Heart left ventricle (tissue), 16 donors: Measurements from ENCODE around the gene POLG. TPM values are rescaled to one million over a fixed set of nuclear protein-coding genes. Genes with fewer than 3 reads are reported as not detected.
A peak's percentile ranks its signal among the peaks of the same experiment; 100 is the strongest.

Experiments
- ATAC-seq, 4 donors: fragments of 200-7000 bp; cut with Tn5 transposase; one replicate each; pipeline ENCODE4 v1.9.1; 2020 to 2022; ENCODE audit warnings: moderate library complexity in 4 of 4, mild to moderate bottlenecking in 3 of 4, moderate number of reproducible peaks in 1 of 4
- DNase-seq, 5 donors: peaks; one replicate each; pipeline ENCODE4 v3.0.0-alpha.2; 2020
- H3K27ac ChIP-seq, 12 donors: fragments of 200-600 bp; sonication (generic) in 4 of 12; one replicate each; pipeline versions ENCODE4 v1.5.0 to v1.8.0; 2016 to 2022; ENCODE audit warnings: mild to moderate bottlenecking in 2 of 12
- H3K27me3 ChIP-seq, 9 donors: fragments of 200-600 bp; sonication (generic) in 2 of 9; one replicate each; pipeline versions ENCODE4 v1.5.1 to v1.8.0; 2016 to 2022; ENCODE audit warnings: mild to moderate bottlenecking in 3 of 9
- H3K36me3 ChIP-seq, 9 donors: fragments of 200-600 bp; sonication (generic) in 2 of 9; one replicate each; pipeline versions ENCODE4 v1.5.0 to v1.8.0; 2018 to 2022; ENCODE audit warnings: mild to moderate bottlenecking in 2 of 9
- H3K4me1 ChIP-seq, 12 donors: fragments of 200-600 bp; sonication (generic) in 4 of 12; one replicate each; pipeline versions ENCODE4 v1.5.0 to v1.8.0; 2016 to 2022; ENCODE audit warnings: mild to moderate bottlenecking in 3 of 12
- H3K4me3 ChIP-seq, 12 donors: fragments of 200-600 bp; sonication (generic) in 4 of 12; one replicate each; pipeline versions ENCODE4 v1.5.0 to v1.8.0; 2017 to 2022; ENCODE audit warnings: mild to moderate bottlenecking in 9 of 12, moderate library complexity in 4 of 12
- H3K9me3 ChIP-seq, 12 donors: fragments of 200-600 bp; sonication (generic) in 4 of 12; one replicate each; pipeline versions ENCODE4 v1.5.0 to v1.8.0; 2016 to 2022; ENCODE audit warnings: mild to moderate bottlenecking in 1 of 12
- POLR2A ChIP-seq, 2 donors: fragments of 450-650 bp; IDR thresholded peaks; one replicate each; pipeline ENCODE4 v1.6.1; 2017; ENCODE audit warnings: antibody characterized with exemption in 2 of 2, mild to moderate bottlenecking in 2 of 2, moderate library complexity in 2 of 2
- WGBS, 4 donors: extraction: QIAGEN DNeasy Blood & Tissue Kit in 2 of 4; methylation state at CpG; one replicate each; pipeline versions ENCODE4 v1.1.5 to v1.1.7; 2013 to 2018; 5-methylcytosine and 5-hydroxymethylcytosine counted together
- intact Hi-C, 10 donors: fragments of 100-400 bp; cut with DNase I; formaldehyde crosslinking; loops; one replicate each; pipeline versions ENCODE4 v1.11.1 to v1.14.2; 2022
- polyA plus RNA-seq, 2 donors: library from polyadenylated mRNA; stranded (reverse); fragments of 200-250 nt; gene quantifications; one replicate each; pipeline ENCODE4 v1.2.3, GENCODE V29; 2013
- total RNA-seq, 9 donors: library from RNA; depleted of rRNA in 2 of 9; stranded (reverse); fragments of >200 nt in 2 of 9; fragmentation: NEBNext Ultra II Directional in 3 of 9; extraction: Animal tissue kit (Norgen Biotek cat#: 25700) in 3 of 9; gene quantifications; one replicate each; pipeline versions ENCODE4 v1.1.0 to v1.2.4, GENCODE V29; 2016 to 2023
- TF ChIP-seq, protein P1 (sequence below), 12 donors: fragments of 200-600 bp; sonication (generic) in 4 of 12; IDR thresholded peaks; one replicate each; pipeline versions ENCODE4 v1.5.0 to v1.8.0; 2018 to 2022; ENCODE audit warnings: antibody characterized with exemption in 12 of 12, mild to moderate bottlenecking in 5 of 12
- donor health status: ischemic (EF 13 %, LVEDD 7.1; RV severe dilation, severe dysfunction).
- donor health status: healthy with polysubstance abuse.
- donor health status: DM: no; HTN: yes; CAD: no.
- donor health status: DM: no; HTN: no; CAD: no.
- donor health status: ischemic (EF 25% LVEDD 6.9; RV normal size, moderate dysfunction).
- donor health status: ischemic (EF 25% LVEDD 5.7; RV mildly dilated, moderate dysfunction).
- donor health status: healthy.
- donor health status: DM: yes; HTN: yes; CAD: no.
- donor health status: ischemic (EF 35%, LVEDD 5.7; RV mildly dilated, moderate dysfunction).
- donor health status: nonischemic (EF 11% LVEDD 7.7; RV severe dilation, severe dysfunction).
- donor health status: DM: yes; HTN: yes; CAD: no.
- donor health status: PGD.
- donor health status: ischemic (EF 29% LVEDD 5.4; RV normal size, mild dysfunction).
- donor health status: nonischemic (EF 23%, LVEDD 6.1; RV moderate dilation, normal function).

The POLG gene
- total and polyA plus RNA-seq, 11 donors: 32.1 to 79.8 (median 38.4) TPM

DNA sequence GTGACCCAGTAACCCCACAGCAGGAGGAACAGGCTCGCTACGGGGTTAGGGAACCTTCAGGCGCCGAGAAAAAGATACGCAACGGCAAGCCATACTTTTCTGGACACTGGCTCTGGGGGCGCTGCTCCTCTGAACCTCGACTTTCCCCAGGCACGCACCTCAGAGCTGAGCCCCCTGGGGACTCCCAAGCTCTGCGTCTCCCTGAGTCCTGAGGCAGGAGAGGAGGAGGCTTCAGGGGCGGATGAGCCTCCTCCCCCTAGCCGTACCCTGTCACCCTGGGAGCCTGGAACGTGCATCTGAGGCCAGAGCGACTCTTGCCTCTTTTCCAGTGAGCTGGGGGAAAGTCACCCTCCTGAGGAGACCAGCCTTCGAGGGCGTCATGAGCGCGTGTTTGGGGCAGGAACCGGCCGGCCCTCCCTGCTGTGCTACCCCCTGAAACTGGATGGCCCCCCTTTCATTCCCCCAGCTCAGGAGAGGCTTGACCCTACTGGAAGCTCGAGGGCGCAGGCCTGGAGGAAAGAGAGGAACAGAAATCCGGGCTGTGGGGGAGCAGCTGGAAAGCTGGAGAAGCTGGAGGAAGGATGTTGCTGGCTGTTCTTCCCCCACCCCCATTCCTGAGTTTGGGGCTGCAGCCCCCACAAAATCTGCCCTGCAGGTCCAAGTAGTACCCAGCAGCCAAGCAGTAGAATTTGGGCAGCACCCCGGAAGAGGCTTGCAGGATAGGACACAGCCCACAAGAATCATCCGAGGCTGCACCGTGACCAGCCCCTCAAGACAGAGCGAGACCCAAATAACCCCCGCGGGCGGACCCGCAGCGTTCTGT is 25.1 kb upstream of the POLG start:
- 7 to 10% (median 9%) methylated on average over 19 to 32 of the region's 32 CpGs for WGBS, 4 donors

DNA sequence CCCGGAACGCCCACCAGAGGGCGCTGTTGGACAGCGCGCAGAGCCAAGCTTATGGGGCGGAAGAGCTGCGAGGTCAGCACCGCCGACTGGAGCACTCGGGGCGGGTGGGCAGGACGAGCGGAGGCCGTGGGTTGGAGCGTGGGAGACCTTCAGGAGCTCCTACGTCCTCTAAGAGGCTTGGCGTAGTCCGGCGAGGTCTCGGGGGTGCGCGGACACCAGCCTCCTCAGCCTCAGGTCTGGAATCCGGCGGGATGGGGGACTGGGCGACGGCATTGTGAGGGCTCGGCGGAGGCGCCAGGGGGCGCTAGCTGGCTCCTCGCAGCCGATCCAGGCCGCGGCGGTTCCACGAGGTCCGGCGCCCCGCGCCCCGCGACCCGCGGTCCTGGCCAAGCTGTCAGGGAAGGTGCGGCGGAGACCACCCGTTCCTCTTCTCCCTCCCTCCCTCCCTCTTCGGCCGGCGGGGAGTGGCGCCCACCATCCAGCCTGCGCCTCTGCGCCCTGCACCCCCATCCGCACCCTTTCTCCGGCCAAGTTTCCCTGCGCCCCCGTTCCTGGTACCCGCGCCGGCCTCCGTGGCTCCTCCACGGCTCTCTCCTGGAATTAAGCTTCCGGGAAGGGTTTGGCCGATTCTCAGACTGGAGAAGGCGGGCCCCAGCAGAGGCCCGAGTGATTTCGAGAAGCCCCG is 24.3 kb upstream of the POLG start:
- Histone ChIP-seq H3K27me3 (peaks cover 36 to 100% (median 89%) of the 10 kb centered on the region in 9 donors), H3K4me3 (peak overlapping the region in 11 of 12 donors; percentile 16 to 64 (median 52)), H3K9me3 (no peaks in the 10 kb centered on the region), H3K27ac (no peak overlapping the region), H3K36me3 (no peaks in the 10 kb centered on the region), H3K4me1 (peaks cover 0 to 32% (median 8%) of the 10 kb centered on the region in 12 donors)
- 2 to 5% (median 3%) methylated on average over 25 to 68 of the region's 68 CpGs for WGBS, 4 donors
- DNase-seq: peak; percentile 61 to 90 (median 70)
- intact Hi-C loops: loop anchor here (1.0 to 10.0 kb wide), 9 partner anchors 70 to 206 kb away; no protein-coding TSS in a partner anchor
- peak; percentile 72 to 93 (median 90) for ATAC-seq
- no peak for TF ChIP-seq POLR2A (IDR thresholded peaks at IDR 0.05)
- TF ChIP-seq, protein P1, sequence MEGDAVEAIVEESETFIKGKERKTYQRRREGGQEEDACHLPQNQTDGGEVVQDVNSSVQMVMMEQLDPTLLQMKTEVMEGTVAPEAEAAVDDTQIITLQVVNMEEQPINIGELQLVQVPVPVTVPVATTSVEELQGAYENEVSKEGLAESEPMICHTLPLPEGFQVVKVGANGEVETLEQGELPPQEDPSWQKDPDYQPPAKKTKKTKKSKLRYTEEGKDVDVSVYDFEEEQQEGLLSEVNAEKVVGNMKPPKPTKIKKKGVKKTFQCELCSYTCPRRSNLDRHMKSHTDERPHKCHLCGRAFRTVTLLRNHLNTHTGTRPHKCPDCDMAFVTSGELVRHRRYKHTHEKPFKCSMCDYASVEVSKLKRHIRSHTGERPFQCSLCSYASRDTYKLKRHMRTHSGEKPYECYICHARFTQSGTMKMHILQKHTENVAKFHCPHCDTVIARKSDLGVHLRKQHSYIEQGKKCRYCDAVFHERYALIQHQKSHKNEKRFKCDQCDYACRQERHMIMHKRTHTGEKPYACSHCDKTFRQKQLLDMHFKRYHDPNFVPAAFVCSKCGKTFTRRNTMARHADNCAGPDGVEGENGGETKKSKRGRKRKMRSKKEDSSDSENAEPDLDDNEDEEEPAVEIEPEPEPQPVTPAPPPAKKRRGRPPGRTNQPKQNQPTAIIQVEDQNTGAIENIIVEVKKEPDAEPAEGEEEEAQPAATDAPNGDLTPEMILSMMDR (IDR thresholded peaks at IDR 0.05): peak; percentile 92 to 100 (median 98)

More for the DNA sequence above, 25.1 kb upstream of the POLG start:
- intact Hi-C loops: loop anchor here (1.0 to 10.0 kb wide), 10 partner anchors 58 to 205 kb away; no protein-coding TSS in a partner anchor
- DNase-seq (no peak), ATAC-seq (no peak)
- Histone ChIP-seq H3K36me3 (no peaks in the 10 kb centered on the region), H3K27me3 (peaks cover 43 to 100% (median 90%) of the 10 kb centered on the region in 9 donors), H3K9me3 (no peaks in the 10 kb centered on the region), H3K27ac (no peak overlapping the region), H3K4me1 (peaks cover 0 to 39% (median 8%) of the 10 kb centered on the region in 12 donors), H3K4me3 (peak overlapping the region in 3 of 12 donors; percentile 52 to 62 (median 55))
- TF ChIP-seq, protein P1 (IDR thresholded peaks at IDR 0.05): no peak
- TF ChIP-seq POLR2A (IDR thresholded peaks at IDR 0.05): no peak

GRCh38 chr15:89358435-89358754 is 23.8 kb upstream of the POLG start:
- ATAC-seq (no peak), DNase-seq (no peak)
- H3K27ac ChIP-seq: no peak overlapping the region
- WGBS, 4 donors: 5 to 23% (median 5%) methylated on average over 6 to 16 of the region's 16 CpGs
- peaks cover 0 to 28% (median 8%) of the 10 kb centered on the region in 12 donors for H3K4me1 ChIP-seq
- H3K9me3 ChIP-seq: no peaks in the 10 kb centered on the region
- H3K36me3 ChIP-seq: no peaks in the 10 kb centered on the region
- peak overlapping the region in 10 of 12 donors; percentile 16 to 64 (median 52) for H3K4me3 ChIP-seq
- H3K27me3 ChIP-seq: peaks cover 38 to 100% (median 88%) of the 10 kb centered on the region in 9 donors
- TF ChIP-seq, protein P1 (IDR thresholded peaks at IDR 0.05): no peak
- no peak for TF ChIP-seq POLR2A (IDR thresholded peaks at IDR 0.05)
- intact Hi-C loops: loop anchor here (1.0 to 10.0 kb wide), 9 partner anchors 70 to 206 kb away; no protein-coding TSS in a partner anchor
